BJ (cell line): ENCODE results near the gene SYS1. TPM values are rescaled to one million over a fixed set of nuclear protein-coding genes. Genes with fewer than 3 reads are reported as not detected.

ENCODE experiments used
- CTCF ChIA-PET: fragments of 350-600 bp; formaldehyde crosslinking; extraction: SDS; loops from one replicate; lab custom pipeline; 2021; ENCODE audit warnings: antibody characterized with exemption, inconsistent platforms; lab: Yijun Ruan, JAX
- POLR2A ChIA-PET: fragments of 300-600 bp; sonication (Branson Sonifier 250); formaldehyde crosslinking; extraction: SDS; loops from one replicate; lab custom pipeline; 2021; ENCODE audit warnings: antibody characterized with exemption; lab: Charles Lee
- DNase-seq: peaks from one replicate; pipeline ENCODE4 v3.0.0-alpha.2; 2011; ENCODE audit warnings: low read depth
- H3K27me3 ChIP-seq: 2 replicates; pipeline ENCODE4 v1.6.0; 2011; ENCODE audit warnings: low read length; ENCODE audit not compliant: control insufficient read depth, insufficient read depth
- H3K36me3 ChIP-seq: 2 replicates; pipeline ENCODE4 v1.5.1; 2011; ENCODE audit warnings: low read length; ENCODE audit not compliant: control insufficient read depth, insufficient read depth
- H3K4me3 ChIP-seq: 2 replicates; pipeline ENCODE4 v1.5.1; 2011; ENCODE audit warnings: low read depth, mild to moderate bottlenecking, control low read depth, low read length
- CTCF ChIP-seq: IDR thresholded peaks from 2 replicates; pipeline ENCODE4 v1.5.1; 2011; ENCODE audit warnings: low read depth, mild to moderate bottlenecking, control low read depth, inconsistent platforms, low read length, moderate library complexity; ENCODE audit not compliant: insufficient read depth
- polyA plus RNA-seq: library from polyadenylated mRNA; depleted of rRNA; stranded (reverse); fragments of >200 nt; gene quantifications from 2 replicates; pipeline ENCODE4 v1.2.3, GENCODE V29; 2011; rRNA removed

The SYS1 gene
- polyA plus RNA-seq, 1 experiment, result 71.4 TPM

- CTCF ChIA-PET, result interaction anchor here (1.3 to 1.5 kb wide), 2 partner anchors 37 to 48 kb away, joined by 4 read pairs; partner anchors contain the start of gene SYS1
- Histone ChIP-seq H3K36me3 (peaks cover 5% of the 10 kb centered on the region), H3K4me3 (no peak overlapping the region), H3K27me3 (no peaks in the 10 kb centered on the region)
- POLR2A ChIA-PET, result no interaction called here
- TF ChIP-seq CTCF, result no peak
- no peak for DNase-seq
Measured at GRCh38 chr20:45410887-45411286, 47.9 kb downstream of the SYS1 start.

- no peak for DNase-seq
- ChIA-PET CTCF (interaction anchor here (1.4 to 1.7 kb wide), 2 partner anchors 50 to 118 kb away, joined by 3 to 4 read pairs; partner anchors contain the start of gene SYS1), POLR2A (no interaction called here)
- Histone ChIP-seq H3K4me3 (no peak overlapping the region), H3K27me3 (no peaks in the 10 kb centered on the region), H3K36me3 (peaks cover 5% of the 10 kb centered on the region)
- no peak for TF ChIP-seq CTCF
Measured at GRCh38 chr20:45412653-45413052, 49.7 kb downstream of the SYS1 start.

GRCh38 chr20:45413479-45413878 is 50.5 kb downstream of the SYS1 start:
- DNase-seq, result no peak
- TF ChIP-seq CTCF, result no peak
- Histone ChIP-seq H3K36me3 (peaks cover 5% of the 10 kb centered on the region), H3K27me3 (no peaks in the 10 kb centered on the region), H3K4me3 (no peak overlapping the region)
- POLR2A ChIA-PET, result no interaction called here
- CTCF ChIA-PET, result interaction anchor here (1.4 to 1.7 kb wide), 2 partner anchors 51 to 119 kb away, joined by 3 to 4 read pairs; partner anchors contain the start of gene SYS1

GRCh38 chr20:45415822-45416637 is 53.1 kb downstream of the SYS1 start, which contains the start of gene PIGT:
Gene PIGT (plus strand): TSS chr20:45416141. CDS start chr20:45416157, 16 bp downstream.
- ChIA-PET POLR2A (interaction anchor here (1.3 kb wide), 1 partner anchor 53 kb away, joined by 4 read pairs; the partner anchor contains the start of gene SYS1), CTCF (interaction anchor here (0.8 to 1.7 kb wide), 6 partner anchors 10 to 373 kb away, joined by 3 to 7 read pairs (median 4); partner anchors contain the start of gene SYS1)
- Histone ChIP-seq H3K36me3 (peaks cover 6% of the 10 kb centered on the region), H3K27me3 (no peaks in the 10 kb centered on the region), H3K4me3 (peak within 1 kb of the TSS; percentile 93)
- DNase-seq, result no peak
- TF ChIP-seq CTCF, result no peak

- Histone ChIP-seq H3K4me3 (peak overlapping the region; percentile 93), H3K27me3 (no peaks in the 10 kb centered on the region), H3K36me3 (peaks cover 13% of the 10 kb centered on the region)
- no peak for DNase-seq
- no peak for TF ChIP-seq CTCF
- ChIA-PET CTCF (interaction anchor here (0.8 to 1.5 kb wide), 4 partner anchors 10 to 97 kb away, joined by 3 to 7 read pairs (median 3); partner anchors contain the start of gene SYS1), POLR2A (no interaction called here)
Measured at GRCh38 chr20:45416917-45417316, 54.0 kb downstream of the SYS1 start.

Other genes starting within 250 kb of the SYS1 start
- not detected in 2 replicates for gene WFDC5, start 248.0 kb upstream of the SYS1 start, polyA plus RNA-seq
- gene WFDC12, start 238.7 kb upstream of the SYS1 start, polyA plus RNA-seq, result not detected in 2 replicates
- gene PI3, start 188.3 kb upstream of the SYS1 start, polyA plus RNA-seq, result not detected in 2 replicates
- gene SEMG1, start 156.1 kb upstream of the SYS1 start, polyA plus RNA-seq, result not detected in 2 replicates
- gene SEMG2, start 141.8 kb upstream of the SYS1 start, polyA plus RNA-seq, result not detected in 2 replicates
- 0.21 TPM in 1 of 2 replicates, not detected in the other for gene SLPI, start 108.6 kb upstream of the SYS1 start, polyA plus RNA-seq
- gene RBPJL, start 56.3 kb upstream of the SYS1 start, polyA plus RNA-seq, result not detected in 2 replicates
- 0.05 and 0.06 TPM in 2 replicates for gene MATN4, start 54.9 kb upstream of the SYS1 start, polyA plus RNA-seq
- gene SDC4, start 14.7 kb upstream of the SYS1 start, polyA plus RNA-seq, result 147 and 153 TPM in 2 replicates
- not detected in 2 replicates for gene TP53TG5, start 15.2 kb downstream of the SYS1 start, polyA plus RNA-seq
- gene DBNDD2, start 45.1 kb downstream of the SYS1 start, polyA plus RNA-seq, result 69.4 and 77.0 TPM in 2 replicates
- gene PIGT, start 53.0 kb downstream of the SYS1 start, polyA plus RNA-seq, result 135 and 236 TPM in 2 replicates
- not detected in 2 replicates for gene WFDC2, start 106.6 kb downstream of the SYS1 start, polyA plus RNA-seq
- gene SPINT3, start 152.5 kb downstream of the SYS1 start, polyA plus RNA-seq, result not detected in 2 replicates
- not detected in 2 replicates for gene WFDC6, start 176.3 kb downstream of the SYS1 start, polyA plus RNA-seq
- not detected in 2 replicates for gene EPPIN, start 184.2 kb downstream of the SYS1 start, polyA plus RNA-seq
- gene WFDC8, start 216.1 kb downstream of the SYS1 start, polyA plus RNA-seq, result not detected in 2 replicates